Brain microvascular endothelial cell (primary cell): ENCODE data around the gene PIM2.

Experiments used
- DNase-seq: peaks from one replicate; pipeline ENCODE4 v3.0.0-alpha.2; 2020
- H3K27ac ChIP-seq: fragments of 250-450 bp; sonication (Bioruptor Pico); 2 replicates; pipeline ENCODE4 v1.5.1; 2020; ENCODE audit warnings: mild to moderate bottlenecking, moderate library complexity
- H3K27me3 ChIP-seq: fragments of 250-450 bp; sonication (Bioruptor Pico); replicated peaks from 2 replicates; pipeline ENCODE4 v1.5.1; 2020; ENCODE audit warnings: mild to moderate bottlenecking
- H3K36me3 ChIP-seq: fragments of 250-450 bp; sonication (Bioruptor Pico); replicated peaks from 2 replicates; pipeline ENCODE4 v1.5.1; 2020; ENCODE audit warnings: mild to moderate bottlenecking
- H3K4me3 ChIP-seq: 2 replicates; pipeline ENCODE4 v1.5.1; 2011; ENCODE audit warnings: low read depth, mild to moderate bottlenecking, control low read depth, low read length, moderate library complexity
- in situ Hi-C: cut with HindIII; loops from 2 replicates; pipeline ENCODE4 v1.10.0; 2017; ENCODE audit warnings: low sequenced_read_pairs, low pct_ligation_motif_present
- TF ChIP-seq, protein P1 (sequence below): IDR thresholded peaks from 2 replicates; pipeline ENCODE4 v1.5.1; 2011; ENCODE audit warnings: low read depth, mild to moderate bottlenecking, moderate library complexity, low read length, control low read depth, inconsistent platforms; ENCODE audit errors: missing control alignments

PIM2 gene

DNA sequence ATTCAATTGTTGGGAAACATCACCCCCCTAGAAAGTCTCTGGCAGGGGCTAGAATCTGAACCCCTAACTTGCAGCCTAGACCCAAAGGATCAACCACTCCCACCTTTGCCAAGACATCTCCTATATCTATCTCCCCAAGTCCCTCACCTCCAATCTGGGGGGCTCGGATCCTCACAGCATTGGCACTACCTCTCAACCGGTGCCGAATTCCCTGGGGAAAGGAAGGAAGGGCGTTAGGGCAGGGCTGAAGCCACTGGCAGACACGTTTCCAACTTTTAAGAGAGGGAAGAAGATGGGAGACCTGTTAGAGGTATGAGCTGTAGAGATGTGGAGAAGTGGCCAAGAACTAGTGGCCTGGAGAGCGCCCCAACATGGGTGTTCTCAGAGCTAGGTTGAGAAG is 23.9 kb downstream of the PIM2 start:
- TF ChIP-seq, protein P1, sequence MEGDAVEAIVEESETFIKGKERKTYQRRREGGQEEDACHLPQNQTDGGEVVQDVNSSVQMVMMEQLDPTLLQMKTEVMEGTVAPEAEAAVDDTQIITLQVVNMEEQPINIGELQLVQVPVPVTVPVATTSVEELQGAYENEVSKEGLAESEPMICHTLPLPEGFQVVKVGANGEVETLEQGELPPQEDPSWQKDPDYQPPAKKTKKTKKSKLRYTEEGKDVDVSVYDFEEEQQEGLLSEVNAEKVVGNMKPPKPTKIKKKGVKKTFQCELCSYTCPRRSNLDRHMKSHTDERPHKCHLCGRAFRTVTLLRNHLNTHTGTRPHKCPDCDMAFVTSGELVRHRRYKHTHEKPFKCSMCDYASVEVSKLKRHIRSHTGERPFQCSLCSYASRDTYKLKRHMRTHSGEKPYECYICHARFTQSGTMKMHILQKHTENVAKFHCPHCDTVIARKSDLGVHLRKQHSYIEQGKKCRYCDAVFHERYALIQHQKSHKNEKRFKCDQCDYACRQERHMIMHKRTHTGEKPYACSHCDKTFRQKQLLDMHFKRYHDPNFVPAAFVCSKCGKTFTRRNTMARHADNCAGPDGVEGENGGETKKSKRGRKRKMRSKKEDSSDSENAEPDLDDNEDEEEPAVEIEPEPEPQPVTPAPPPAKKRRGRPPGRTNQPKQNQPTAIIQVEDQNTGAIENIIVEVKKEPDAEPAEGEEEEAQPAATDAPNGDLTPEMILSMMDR = no peak
- DNase-seq = no peak
- no peaks in the 10 kb centered on the region for H3K27me3 ChIP-seq
- H3K36me3 ChIP-seq = no peaks in the 10 kb centered on the region
- no peak overlapping the region for H3K4me3 ChIP-seq
- H3K27ac ChIP-seq = no peak overlapping the region
- in situ Hi-C loops = no loop called here

DNA sequence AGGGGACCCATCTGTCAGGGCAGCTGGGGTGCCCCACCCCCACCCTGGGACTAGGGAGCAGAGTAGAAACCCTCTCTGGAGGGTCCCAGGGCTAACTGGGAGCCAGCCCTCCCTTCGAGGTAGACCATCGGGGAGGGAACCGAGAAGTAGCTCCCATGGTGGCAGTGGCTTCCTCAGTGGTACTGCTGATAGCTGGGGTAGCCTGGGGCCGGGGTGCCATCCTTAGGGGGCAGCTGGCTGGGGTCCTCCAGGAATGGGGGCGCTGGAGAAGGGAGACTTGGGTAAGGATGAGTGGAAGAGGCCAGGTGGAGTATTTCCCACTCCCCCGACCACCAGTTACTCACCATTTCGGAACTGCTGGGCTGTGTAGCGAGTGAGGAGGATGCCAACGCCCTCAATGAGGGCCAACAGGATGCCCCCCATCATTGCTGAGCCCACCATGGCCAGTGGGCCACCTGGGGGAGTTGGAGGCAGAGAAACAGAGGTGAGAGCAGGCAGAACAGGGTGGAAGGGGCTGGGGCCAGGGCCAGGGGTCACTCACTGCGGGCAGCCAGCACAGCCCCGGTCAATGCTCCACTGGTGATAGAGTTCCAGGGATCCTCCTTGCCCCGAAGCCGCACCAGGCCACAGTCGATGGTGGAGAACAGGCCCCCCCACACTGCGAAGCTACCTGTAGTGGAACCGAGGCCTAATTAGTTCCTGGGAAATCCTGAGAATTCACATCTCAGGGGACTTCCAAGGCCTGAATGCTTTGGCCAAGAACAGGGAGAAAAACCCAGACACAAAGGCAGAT is 25.1 kb downstream of the PIM2 start:
- in situ Hi-C loops = no loop called here
- Histone ChIP-seq H3K4me3 (no peak overlapping the region), H3K27me3 (no peaks in the 10 kb centered on the region), H3K27ac (no peak overlapping the region), H3K36me3 (no peaks in the 10 kb centered on the region)
- no peak for DNase-seq
- TF ChIP-seq, protein P1 = no peak

DNA sequence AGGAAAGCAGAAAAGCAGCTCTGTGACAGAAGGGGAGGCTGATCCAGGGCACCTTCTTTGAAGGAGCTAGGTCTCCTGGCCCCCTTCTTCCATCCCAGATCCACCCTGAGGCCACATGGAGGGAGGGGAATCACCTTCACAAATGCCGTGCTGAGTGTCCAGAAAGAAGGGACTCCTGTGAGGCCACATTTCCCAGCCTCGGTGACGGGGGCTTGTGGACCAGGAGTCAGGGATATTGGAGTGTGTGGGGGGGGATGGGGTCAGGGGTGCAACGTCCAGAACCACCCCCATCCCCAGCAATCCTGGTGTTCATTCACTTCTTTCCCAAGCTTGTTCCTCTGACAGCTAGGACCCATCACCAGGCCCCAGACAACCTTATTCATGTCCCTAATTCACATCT is 25.9 kb downstream of the PIM2 start:
- Histone ChIP-seq H3K27me3 (no peaks in the 10 kb centered on the region), H3K27ac (no peak overlapping the region), H3K4me3 (no peak overlapping the region), H3K36me3 (no peaks in the 10 kb centered on the region)
- in situ Hi-C loops = no loop called here
- no peak for DNase-seq
- TF ChIP-seq, protein P1 = no peak

DNA sequence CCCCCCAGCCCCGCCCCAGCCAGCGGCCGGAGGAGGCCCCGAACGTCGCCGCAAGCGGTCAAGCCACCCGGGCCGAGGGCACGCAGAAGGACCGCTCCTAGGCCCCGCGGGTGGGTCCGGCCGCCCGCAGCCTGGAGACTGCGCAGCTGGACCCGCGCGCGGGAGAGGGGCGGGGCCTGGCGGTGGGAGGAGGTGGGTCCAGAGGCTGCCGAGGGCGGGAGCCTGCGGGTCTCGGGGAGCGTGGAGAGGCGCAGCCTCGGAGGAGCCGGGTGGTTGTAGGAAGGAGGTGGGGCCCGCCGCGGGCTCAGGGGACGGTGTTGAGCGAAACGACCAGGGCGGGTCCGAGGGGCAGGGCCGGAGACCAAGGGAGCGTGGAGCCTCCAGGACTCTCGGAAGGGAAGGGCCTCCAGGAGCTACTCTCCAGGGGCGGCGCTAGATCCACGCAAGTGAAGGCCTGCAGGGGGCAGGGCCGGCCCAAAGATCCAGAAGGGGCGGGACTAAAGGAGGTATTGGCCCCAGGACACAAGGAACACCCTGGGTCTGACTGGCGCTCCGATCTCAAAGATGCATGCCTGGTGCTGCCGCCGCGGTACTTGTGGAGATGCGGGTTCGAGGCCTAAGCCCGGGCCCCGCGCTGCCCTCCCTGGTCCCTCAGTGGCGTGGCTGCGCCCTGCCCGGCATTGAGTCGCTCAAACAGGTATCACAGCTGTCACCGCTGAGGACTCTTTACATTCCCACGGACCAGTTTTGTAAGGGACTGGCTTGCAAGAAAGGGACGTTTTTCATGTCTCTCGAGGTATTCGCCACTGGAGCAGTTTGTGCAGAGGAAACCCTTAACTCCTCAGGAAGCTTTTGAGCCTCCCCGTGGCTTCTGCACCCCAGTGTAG is 27.2 kb downstream of the PIM2 start:
- in situ Hi-C loops = no loop called here
- Histone ChIP-seq H3K27ac (no peak overlapping the region), H3K36me3 (no peaks in the 10 kb centered on the region), H3K27me3 (no peaks in the 10 kb centered on the region), H3K4me3 (peak overlapping the region; percentile 49)
- peak; percentile 72 for DNase-seq
- TF ChIP-seq, protein P1 = peak; percentile 66

DNA sequence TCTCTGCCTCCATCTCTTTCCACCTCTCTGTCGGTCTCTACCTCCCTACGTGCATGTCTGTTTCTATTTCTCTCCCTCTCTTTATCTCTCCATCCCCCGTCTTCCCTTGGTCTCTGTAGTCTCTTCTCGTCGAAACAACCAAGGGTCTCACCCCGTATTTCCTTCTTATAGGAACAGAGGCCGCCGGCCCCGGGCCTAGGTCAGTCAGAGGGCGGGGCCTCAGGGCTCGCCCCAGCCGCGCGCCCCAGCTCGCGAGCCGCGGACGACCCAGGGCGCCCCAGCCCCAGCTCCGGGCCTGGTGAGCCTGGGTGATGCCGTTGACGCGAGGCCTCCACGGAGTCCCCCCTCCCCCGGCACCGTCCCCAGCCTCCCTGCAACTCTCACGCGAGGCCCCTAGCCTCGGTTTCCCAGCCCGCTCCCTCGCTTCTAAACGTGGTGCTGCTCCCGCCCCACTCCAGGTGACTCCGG is 27.9 kb downstream of the PIM2 start:
- TF ChIP-seq, protein P1 = no peak
- Histone ChIP-seq H3K27ac (no peak overlapping the region), H3K4me3 (peak overlapping the region; percentile 49), H3K36me3 (no peaks in the 10 kb centered on the region), H3K27me3 (no peaks in the 10 kb centered on the region)
- in situ Hi-C loops = no loop called here
- DNase-seq = no peak
